ENCODE measurements around the gene PDPR. TPM values are rescaled to one million over a fixed set of nuclear protein-coding genes. Genes with fewer than 3 reads are reported as not detected.
A peak's percentile ranks its signal among the peaks of the same experiment; 100 is the strongest.
"Not testable (repeated sequence)": the region's sequence is repeated elsewhere in the genome, so short reads cannot be mapped to it uniquely, and the experiment has no call there.

The PDPR gene
- total RNA-seq, 5 donors from 2014 or later (not counting 1 experiment from before 2014, with no cell fraction given), result 24.8 to 46.0 (median 31.9) TPM

DNA sequence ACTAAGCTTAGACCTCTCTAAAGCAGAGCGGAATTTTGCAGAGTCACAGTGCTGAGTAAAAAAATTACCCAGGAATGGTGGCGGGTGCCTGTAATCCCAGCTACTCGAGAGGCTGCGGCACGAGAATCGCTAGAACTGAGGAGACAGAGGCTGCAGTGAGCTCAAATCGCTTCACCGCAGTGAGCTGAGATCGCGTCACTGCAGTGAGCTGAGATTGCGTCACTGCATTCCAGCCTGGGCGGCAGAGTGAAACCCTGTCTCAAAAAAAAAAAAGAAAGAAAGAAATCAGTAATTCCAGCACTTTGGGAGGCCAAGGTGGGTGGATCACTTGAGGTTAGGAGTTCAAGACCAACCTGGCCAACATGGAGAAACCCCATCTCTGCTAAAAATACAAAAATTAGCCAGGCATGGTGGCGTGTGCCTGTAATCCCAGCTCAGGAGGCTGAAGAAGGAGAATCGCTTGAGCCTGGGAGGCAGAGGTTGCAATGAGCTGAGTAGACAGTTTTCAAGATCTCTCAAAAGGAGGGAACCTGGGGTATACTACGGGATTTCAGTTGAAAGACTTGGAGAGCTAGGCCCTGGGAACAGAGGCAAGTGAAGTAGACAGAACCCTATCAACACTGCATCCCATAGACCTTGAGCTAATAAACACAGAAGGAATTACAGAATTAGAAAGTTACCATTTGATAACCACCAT is 4.4 kb upstream of the PDPR start:
- POLR2A ChIA-PET, H3K27ac Mint-ChIP-seq: not testable (repeated sequence)

GRCh38 chr16:70112162-70112561 is 2.0 kb upstream of the PDPR start:
- not testable (repeated sequence) for H3K27ac ChIP-seq (ENCODE audit: low read length)

More for the DNA sequence above, 4.4 kb upstream of the PDPR start:
- H3K4me1 Mint-ChIP-seq; H3K27ac ChIP-seq (ENCODE audit: low read length); H3K27me3 ChIP-seq (replicated peaks in 1 of 2; ENCODE audit: control insufficient read depth in 2 of 2, extremely low read depth in 1 of 2, insufficient read depth in 2 of 2, low read length in 1 of 2); H3K9me3 ChIP-seq; H3K4me1 ChIP-seq (ENCODE audit: control insufficient read depth in 1 of 2, extremely low read depth in 1 of 2, insufficient read depth in 2 of 2, low read length in 2 of 2); H3K27me3 Mint-ChIP-seq; H3K4me3 Mint-ChIP-seq; H3K36me3 ChIP-seq (ENCODE audit: control insufficient read depth in 2 of 2, extremely low read depth in 1 of 2, insufficient read depth in 1 of 2, low read length in 1 of 2); H3K9me3 Mint-ChIP-seq; H3K36me3 Mint-ChIP-seq; CTCF ChIA-PET; DNase-seq; H3K4me3 ChIP-seq (ENCODE audit: control insufficient read depth in 1 of 2, extremely low read depth in 1 of 2, low read length in 1 of 2); ATAC-seq (replicated peaks in 1 of 4): not testable (repeated sequence)
- 98% methylated on average over 8 of the region's 15 CpGs for WGBS (ENCODE audit: insufficient coverage)

DNA sequence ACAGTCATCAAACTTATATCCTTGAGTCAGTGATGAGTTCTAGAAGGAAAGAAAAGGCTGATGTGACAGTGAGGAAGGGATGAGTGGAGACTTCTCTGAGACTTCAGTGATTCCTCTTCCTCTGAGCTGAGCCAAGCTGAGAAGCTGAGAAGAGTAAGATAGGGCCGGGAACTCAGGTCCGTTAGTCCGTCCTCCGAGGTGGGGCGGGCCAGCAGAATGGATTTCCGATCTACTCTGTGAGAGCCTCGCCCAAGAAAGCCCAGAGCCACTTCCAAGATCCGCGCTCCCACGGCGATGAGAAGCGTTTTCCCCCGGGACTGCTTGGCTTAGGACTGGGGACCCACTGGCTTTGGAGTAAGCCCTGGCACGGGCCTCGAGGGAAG is 542 bp upstream of the PDPR start:
- POLR2A ChIA-PET; H3K27me3 ChIP-seq (replicated peaks in 1 of 2; ENCODE audit: control insufficient read depth in 2 of 2, extremely low read depth in 1 of 2, insufficient read depth in 2 of 2, low read length in 1 of 2); CTCF ChIA-PET; H3K27me3 Mint-ChIP-seq; H3K36me3 ChIP-seq (ENCODE audit: control insufficient read depth in 2 of 2, extremely low read depth in 1 of 2, insufficient read depth in 1 of 2, low read length in 1 of 2); H3K9me3 ChIP-seq; H3K9me3 Mint-ChIP-seq: not testable (repeated sequence)
- no CpG with 5 or more reads among the region's 15 CpGs for WGBS (ENCODE audit: insufficient coverage)
- peaks cover 2 to 15% of the 10 kb centered on the region in 2 experiments for H3K4me1 ChIP-seq (ENCODE audit: control insufficient read depth in 1 of 2, extremely low read depth in 1 of 2, insufficient read depth in 2 of 2, low read length in 2 of 2)
- peak overlapping the region; percentile 85 to 88 (median 86) for H3K4me3 Mint-ChIP-seq
- peaks cover 12% of the 10 kb centered on the region for H3K36me3 Mint-ChIP-seq
- ATAC-seq (replicated peaks in 1 of 4) (peak; percentile 20 to 39 (median 24)), DNase-seq (peak in 1 of 35 experiments; percentile 10)
- H3K4me3 ChIP-seq (ENCODE audit: control insufficient read depth in 1 of 2, extremely low read depth in 1 of 2, low read length in 1 of 2), result peak overlapping the region in 1 of 2 donors; percentile 75
- peak overlapping the region; percentile 75 to 89 for H3K27ac Mint-ChIP-seq
- peaks cover 26 to 30% (median 26%) of the 10 kb centered on the region in 3 donors for H3K4me1 Mint-ChIP-seq
- H3K27ac ChIP-seq (ENCODE audit: low read length), result peak overlapping the region; percentile 47

More at GRCh38 chr16:70112162-70112561, 2.0 kb upstream of the PDPR start:
- H3K36me3 ChIP-seq (ENCODE audit: control insufficient read depth in 2 of 2, extremely low read depth in 1 of 2, insufficient read depth in 1 of 2, low read length in 1 of 2); H3K36me3 Mint-ChIP-seq; H3K9me3 ChIP-seq; DNase-seq; POLR2A ChIA-PET; H3K27me3 Mint-ChIP-seq; CTCF ChIA-PET; H3K9me3 Mint-ChIP-seq; H3K27ac Mint-ChIP-seq; H3K27me3 ChIP-seq (replicated peaks in 1 of 2; ENCODE audit: control insufficient read depth in 2 of 2, extremely low read depth in 1 of 2, insufficient read depth in 2 of 2, low read length in 1 of 2); H3K4me3 Mint-ChIP-seq; ATAC-seq (replicated peaks in 1 of 4); H3K4me3 ChIP-seq (ENCODE audit: control insufficient read depth in 1 of 2, extremely low read depth in 1 of 2, low read length in 1 of 2): not testable (repeated sequence)
- WGBS (ENCODE audit: insufficient coverage), result no CpG with 5 or more reads among the region's 6 CpGs
- peaks cover 2 to 15% of the 10 kb centered on the region in 2 experiments for H3K4me1 ChIP-seq (ENCODE audit: control insufficient read depth in 1 of 2, extremely low read depth in 1 of 2, insufficient read depth in 2 of 2, low read length in 2 of 2)
- H3K4me1 Mint-ChIP-seq, result peaks cover 12 to 16% (median 13%) of the 10 kb centered on the region in 3 donors

DNA sequence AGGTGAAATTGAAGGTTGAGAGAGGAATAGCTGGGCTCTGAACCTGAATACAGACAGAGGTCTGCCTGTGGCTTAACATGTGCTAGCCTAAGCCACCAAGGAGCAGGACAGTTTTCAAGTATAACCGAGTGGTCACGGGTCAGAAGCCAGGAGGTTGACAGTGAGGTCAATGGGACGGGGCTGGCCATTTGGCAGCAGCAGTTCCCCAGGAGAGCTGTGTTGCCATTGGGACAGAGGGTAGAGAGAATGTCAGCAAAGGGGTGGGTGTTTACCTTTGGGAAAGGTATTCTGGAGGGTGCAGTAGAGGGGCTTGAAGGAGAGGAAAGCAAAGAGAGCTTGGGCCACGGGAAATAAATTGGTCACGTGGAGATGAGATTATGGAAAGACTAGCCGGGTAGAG is 4.2 kb downstream of the PDPR start:
- ATAC-seq (replicated peaks in 1 of 4); POLR2A ChIA-PET; H3K9me3 ChIP-seq; H3K27me3 ChIP-seq (replicated peaks in 1 of 2; ENCODE audit: control insufficient read depth in 2 of 2, extremely low read depth in 1 of 2, insufficient read depth in 2 of 2, low read length in 1 of 2); H3K27ac ChIP-seq (ENCODE audit: low read length); DNase-seq; CTCF ChIA-PET; H3K4me3 Mint-ChIP-seq; H3K4me3 ChIP-seq (ENCODE audit: control insufficient read depth in 1 of 2, extremely low read depth in 1 of 2, low read length in 1 of 2); H3K9me3 Mint-ChIP-seq; H3K27me3 Mint-ChIP-seq: not testable (repeated sequence)
- H3K4me1 ChIP-seq (ENCODE audit: control insufficient read depth in 1 of 2, extremely low read depth in 1 of 2, insufficient read depth in 2 of 2, low read length in 2 of 2), result peaks cover 2 to 13% of the 10 kb centered on the region in 2 experiments
- peaks cover 27 to 39% (median 35%) of the 10 kb centered on the region in 3 donors for H3K4me1 Mint-ChIP-seq
- 100% methylated on average over 1 of the region's 6 CpGs for WGBS (ENCODE audit: insufficient coverage)
- H3K36me3 Mint-ChIP-seq, result peaks cover 28% of the 10 kb centered on the region
- peak overlapping the region in 1 of 2 donors; percentile 61 for H3K27ac Mint-ChIP-seq
- H3K36me3 ChIP-seq (ENCODE audit: control insufficient read depth in 2 of 2, extremely low read depth in 1 of 2, insufficient read depth in 1 of 2, low read length in 1 of 2), result peaks cover 8 to 18% of the 10 kb centered on the region in 2 donors

- peaks cover 10 to 22% of the 10 kb centered on the region in 2 donors for H3K36me3 ChIP-seq (ENCODE audit: control insufficient read depth in 2 of 2, extremely low read depth in 1 of 2, insufficient read depth in 1 of 2, low read length in 1 of 2)
- POLR2A ChIA-PET; H3K27me3 Mint-ChIP-seq; CTCF ChIA-PET; H3K4me3 ChIP-seq (ENCODE audit: control insufficient read depth in 1 of 2, extremely low read depth in 1 of 2, low read length in 1 of 2); H3K9me3 ChIP-seq; ATAC-seq (replicated peaks in 1 of 4); H3K4me3 Mint-ChIP-seq; DNase-seq; H3K9me3 Mint-ChIP-seq; H3K27ac ChIP-seq (ENCODE audit: low read length); H3K27ac Mint-ChIP-seq; H3K27me3 ChIP-seq (replicated peaks in 1 of 2; ENCODE audit: control insufficient read depth in 2 of 2, extremely low read depth in 1 of 2, insufficient read depth in 2 of 2, low read length in 1 of 2): not testable (repeated sequence)
- H3K4me1 Mint-ChIP-seq, result peaks cover 27 to 37% (median 35%) of the 10 kb centered on the region in 3 donors
- peaks cover 0 to 13% of the 10 kb centered on the region in 2 experiments for H3K4me1 ChIP-seq (ENCODE audit: control insufficient read depth in 1 of 2, extremely low read depth in 1 of 2, insufficient read depth in 2 of 2, low read length in 2 of 2)
- WGBS (ENCODE audit: insufficient coverage), result no CpG with 5 or more reads among the region's 3 CpGs
- peaks cover 32% of the 10 kb centered on the region for H3K36me3 Mint-ChIP-seq
Measured at GRCh38 chr16:70118776-70119175, 4.6 kb downstream of the PDPR start.

DNA sequence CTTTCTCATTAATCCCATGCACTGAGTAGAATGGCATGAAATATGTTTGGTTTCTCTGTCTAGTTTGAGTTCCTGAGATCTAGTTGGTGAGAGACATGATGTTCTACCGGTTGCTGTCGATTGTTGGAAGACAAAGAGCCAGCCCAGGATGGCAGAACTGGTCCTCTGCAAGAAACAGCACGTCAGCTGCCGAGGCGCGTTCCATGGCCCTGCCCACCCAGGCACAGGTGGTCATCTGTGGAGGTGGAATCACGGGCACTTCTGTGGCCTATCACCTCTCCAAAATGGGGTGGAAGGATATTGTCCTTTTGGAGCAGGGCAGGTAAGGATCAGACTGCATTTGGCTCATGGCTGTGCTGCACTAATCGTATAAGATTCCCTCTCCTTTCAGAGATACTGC is 6.3 kb downstream of the PDPR start:
- peaks cover 10 to 30% of the 10 kb centered on the region in 2 donors for H3K36me3 ChIP-seq (ENCODE audit: control insufficient read depth in 2 of 2, extremely low read depth in 1 of 2, insufficient read depth in 1 of 2, low read length in 1 of 2)
- H3K27me3 Mint-ChIP-seq; POLR2A ChIA-PET; DNase-seq; H3K4me1 ChIP-seq (ENCODE audit: control insufficient read depth in 1 of 2, extremely low read depth in 1 of 2, insufficient read depth in 2 of 2, low read length in 2 of 2); H3K27ac ChIP-seq (ENCODE audit: low read length); H3K4me3 ChIP-seq (ENCODE audit: control insufficient read depth in 1 of 2, extremely low read depth in 1 of 2, low read length in 1 of 2); H3K4me3 Mint-ChIP-seq; H3K9me3 ChIP-seq; H3K9me3 Mint-ChIP-seq; CTCF ChIA-PET; ATAC-seq (replicated peaks in 1 of 4); H3K27ac Mint-ChIP-seq; H3K27me3 ChIP-seq (replicated peaks in 1 of 2; ENCODE audit: control insufficient read depth in 2 of 2, extremely low read depth in 1 of 2, insufficient read depth in 2 of 2, low read length in 1 of 2): not testable (repeated sequence)
- peaks cover 22 to 30% (median 28%) of the 10 kb centered on the region in 3 donors for H3K4me1 Mint-ChIP-seq
- WGBS (ENCODE audit: insufficient coverage), result 100% methylated on average over 5 of the region's 8 CpGs
- peaks cover 38% of the 10 kb centered on the region for H3K36me3 Mint-ChIP-seq
